GM12891 (cell line): Measurements from ENCODE around the gene HOXA6.

Source experiments
- DNase-seq: peaks from one replicate; pipeline ENCODE4 v3.0.0; 2011; ENCODE audit warnings: low spot score; ENCODE audit not compliant: insufficient read length
- FAIRE-seq: peaks from 2 replicates; lab custom pipeline; 2011; peaks lifted over from hg19 to GRCh38; lab: Jason Lieb, UNC
- PAX5 ChIP-seq: IDR thresholded peaks from 2 replicates; pipeline ENCODE4 v1.6.1; 2011; ENCODE audit warnings: low read length, moderate library complexity, mild to moderate bottlenecking; ENCODE audit not compliant: insufficient read depth, severe bottlenecking
- POLR2A ChIP-seq: IDR thresholded peaks from 2 replicates; pipeline ENCODE4 v1.6.1; 2011; ENCODE audit warnings: low read depth, low read length, control low read depth
- POLR2AphosphoS5 ChIP-seq: IDR thresholded peaks from 2 replicates; pipeline ENCODE4 v1.6.1; 2011; ENCODE audit warnings: low read depth, low read length, control low read depth
- POU2F2 ChIP-seq: IDR thresholded peaks from 2 replicates; pipeline ENCODE4 v1.6.1; 2011; ENCODE audit warnings: low read depth, mild to moderate bottlenecking, control low read depth, low read length, moderate library complexity
- SPI1 ChIP-seq: IDR thresholded peaks from 2 replicates; pipeline ENCODE4 v1.6.1; 2011; ENCODE audit warnings: low read depth, low read length, control low read depth
- TAF1 ChIP-seq: IDR thresholded peaks from 2 replicates; pipeline ENCODE4 v1.6.1; 2011; ENCODE audit warnings: low read depth, low read length, control low read depth

Gene HOXA6

GRCh38 chr7:27137640-27138315 lies 9.8 kb downstream of the HOXA6 start:
- DNase-seq (no peak), FAIRE-seq (no peak)

GRCh38 chr7:27134392-27134791 lies 13.2 kb downstream of the HOXA6 start:
- DNase-seq (no peak), FAIRE-seq (no peak)
- TF ChIP-seq POLR2A, result no peak

More at GRCh38 chr7:27137640-27138315, 9.8 kb downstream of the HOXA6 start:
- TF ChIP-seq POU2F2, result no peak
- no peak for TF ChIP-seq POLR2A
- no peak for TF ChIP-seq PAX5
- no peak for TF ChIP-seq POLR2AphosphoS5
- TF ChIP-seq TAF1, result no peak
- TF ChIP-seq SPI1, result no peak

GRCh38 chr7:27133409-27134231 lies 14.0 kb downstream of the HOXA6 start:
- FAIRE-seq (no peak), DNase-seq (no peak)
- TF ChIP-seq SPI1 (no peak), POU2F2 (no peak), POLR2A (no peak)

- FAIRE-seq, result no peak
- TF ChIP-seq SPI1 (no peak), POU2F2 (no peak), TAF1 (no peak), PAX5 (no peak), POLR2A (no peak)
- no peak for DNase-seq
Observed at GRCh38 chr7:27132978-27133377, 14.6 kb downstream of the HOXA6 start.

GRCh38 chr7:27132214-27132613 lies 15.4 kb downstream of the HOXA6 start:
- TF ChIP-seq SPI1 (no peak), POLR2AphosphoS5 (no peak), POLR2A (no peak), PAX5 (no peak), TAF1 (no peak), POU2F2 (no peak)
- FAIRE-seq, result no peak
- no peak for DNase-seq

GRCh38 chr7:27131390-27131819 lies 16.2 kb downstream of the HOXA6 start:
- FAIRE-seq (no peak), DNase-seq (no peak)
- TF ChIP-seq POU2F2, result no peak
- no peak for TF ChIP-seq TAF1
- TF ChIP-seq PAX5, result no peak
- no peak for TF ChIP-seq POLR2A
- TF ChIP-seq POLR2AphosphoS5, result no peak
- no peak for TF ChIP-seq SPI1

- DNase-seq (no peak), FAIRE-seq (no peak)
- TF ChIP-seq POLR2A (no peak), POU2F2 (no peak), POLR2AphosphoS5 (no peak), PAX5 (no peak), SPI1 (no peak), TAF1 (no peak)
Observed at GRCh38 chr7:27130540-27131389, 16.8 kb downstream of the HOXA6 start, which contains the start of gene HOXA4. Gene HOXA4 (minus strand): TSS chr7:27130757. CDS start chr7:27130733, 24 bp downstream.

GRCh38 chr7:27129729-27130539 lies 17.6 kb downstream of the HOXA6 start:
- FAIRE-seq (no peak), DNase-seq (no peak)
- no peak for TF ChIP-seq TAF1
- TF ChIP-seq POLR2AphosphoS5, result no peak
- no peak for TF ChIP-seq POLR2A
- no peak for TF ChIP-seq SPI1
- no peak for TF ChIP-seq PAX5
- no peak for TF ChIP-seq POU2F2

- TF ChIP-seq TAF1 (no peak), POLR2A (no peak), PAX5 (no peak), POU2F2 (no peak), POLR2AphosphoS5 (no peak), SPI1 (no peak)
- FAIRE-seq (no peak), DNase-seq (no peak)
Observed at GRCh38 chr7:27128776-27129728, 18.5 kb downstream of the HOXA6 start.
